ENCODE measurements around the gene VPS51. TPM values are rescaled to one million over a fixed set of nuclear protein-coding genes. Genes with fewer than 3 reads are reported as not detected.
A peak's percentile ranks its signal among the peaks of the same experiment; 100 is the strongest.

The VPS51 gene
- polyA plus RNA-seq, 3 donors, result 37.2 to 77.3 (median 39.4) TPM

- peaks cover 29% of the 10 kb centered on the region for H3K4me1 Mint-ChIP-seq
- peaks cover 38% of the 10 kb centered on the region for H3K79me2 ChIP-seq (ENCODE audit: insufficient read depth, low read length)
- peaks cover 49 to 70% of the 10 kb centered on the region in 2 donors for H3K36me3 Mint-ChIP-seq
- peaks cover 59 to 64% of the 10 kb centered on the region in 2 donors for H3K36me3 ChIP-seq (replicated peaks in 1 of 2; ENCODE audit: control insufficient read depth in 1 of 2, insufficient read depth in 2 of 2, low read length in 2 of 2)
- H3K4me3 ChIP-seq (replicated peaks in 1 of 3; ENCODE audit: low read depth in 2 of 3, low read length in 3 of 3), result no peak overlapping the region
- H3K27me3 Mint-ChIP-seq (ENCODE audit: low read depth in 3 of 3), result peaks cover 0 to 2% (median 2%) of the 10 kb centered on the region in 3 donors
- TF ChIP-seq CTCF (IDR thresholded peaks at IDR 0.05), result no peak
- DNase-seq, result no peak
- H2AFZ ChIP-seq (ENCODE audit: insufficient read depth, low read depth, low read length, poor library complexity, severe bottlenecking), result no peak overlapping the region
- H3K4me2 ChIP-seq (replicated peaks; ENCODE audit: extremely low read depth, low read length, poor library complexity, severe bottlenecking), result no peak overlapping the region
- peaks cover 30 to 31% of the 10 kb centered on the region in 2 donors for H3K4me1 ChIP-seq (ENCODE audit: control insufficient read depth in 1 of 2, insufficient read depth in 2 of 2, low read length in 2 of 2)
- WGBS (ENCODE audit: insufficient coverage), result no CpG with 5 or more reads among the region's 3 CpGs
- intact Hi-C loops (cut with micrococcal nuclease), result no loop called here
- H3K27ac ChIP-seq (ENCODE audit: low read depth in 1 of 2, low read length in 2 of 2), result no peak overlapping the region
- H3K9me3 Mint-ChIP-seq, result no peaks in the 10 kb centered on the region
- H3K27me3 ChIP-seq (ENCODE audit: control insufficient read depth in 2 of 2, insufficient read depth in 2 of 2, low read length in 2 of 2), result no peaks in the 10 kb centered on the region
- peaks cover 52% of the 10 kb centered on the region for H4K20me1 ChIP-seq (ENCODE audit: insufficient read depth, low read length)
- H3K9me3 ChIP-seq (replicated peaks in 1 of 2; ENCODE audit: control insufficient read depth in 1 of 2, insufficient read depth in 1 of 2, low read length in 2 of 2), result no peaks in the 10 kb centered on the region
- H3K9ac ChIP-seq (ENCODE audit: insufficient read depth, low read length, poor library complexity, severe bottlenecking), result no peak overlapping the region
- peak overlapping the region in 1 of 7 donors; percentile 32 for H3K27ac Mint-ChIP-seq
- no peak overlapping the region for H3K4me3 Mint-ChIP-seq
These were observed 35.4 kb downstream of the VPS51 start for GRCh38 chr11:65131417-65131776.

- peaks cover 45 to 70% of the 10 kb centered on the region in 2 donors for H3K36me3 Mint-ChIP-seq
- peaks cover 29% of the 10 kb centered on the region for H3K4me1 Mint-ChIP-seq
- H3K79me2 ChIP-seq (ENCODE audit: insufficient read depth, low read length), result peaks cover 38% of the 10 kb centered on the region
- no peaks in the 10 kb centered on the region for H3K9me3 ChIP-seq (replicated peaks in 1 of 2; ENCODE audit: control insufficient read depth in 1 of 2, insufficient read depth in 1 of 2, low read length in 2 of 2)
- TF ChIP-seq CTCF (IDR thresholded peaks at IDR 0.05), result no peak
- no peak overlapping the region for H3K4me3 Mint-ChIP-seq
- 100% methylated on average over 3 of the region's 6 CpGs for WGBS (ENCODE audit: insufficient coverage)
- intact Hi-C loops (cut with micrococcal nuclease), result no loop called here
- H3K27me3 ChIP-seq (ENCODE audit: control insufficient read depth in 2 of 2, insufficient read depth in 2 of 2, low read length in 2 of 2), result no peaks in the 10 kb centered on the region
- H3K27ac Mint-ChIP-seq, result peak overlapping the region in 2 of 7 donors; percentile 72 to 78
- H3K27me3 Mint-ChIP-seq (ENCODE audit: low read depth in 3 of 3), result peaks cover 0 to 2% (median 2%) of the 10 kb centered on the region in 3 donors
- H3K4me2 ChIP-seq (replicated peaks; ENCODE audit: extremely low read depth, low read length, poor library complexity, severe bottlenecking), result no peak overlapping the region
- H3K9ac ChIP-seq (ENCODE audit: insufficient read depth, low read length, poor library complexity, severe bottlenecking), result no peak overlapping the region
- peaks cover 54 to 59% of the 10 kb centered on the region in 2 donors for H3K36me3 ChIP-seq (replicated peaks in 1 of 2; ENCODE audit: control insufficient read depth in 1 of 2, insufficient read depth in 2 of 2, low read length in 2 of 2)
- H2AFZ ChIP-seq (ENCODE audit: insufficient read depth, low read depth, low read length, poor library complexity, severe bottlenecking), result no peak overlapping the region
- no peaks in the 10 kb centered on the region for H3K9me3 Mint-ChIP-seq
- DNase-seq, result no peak
- H3K4me1 ChIP-seq (ENCODE audit: control insufficient read depth in 1 of 2, insufficient read depth in 2 of 2, low read length in 2 of 2), result peaks cover 30 to 31% of the 10 kb centered on the region in 2 donors
- H4K20me1 ChIP-seq (ENCODE audit: insufficient read depth, low read length), result peaks cover 48% of the 10 kb centered on the region
- H3K27ac ChIP-seq (ENCODE audit: low read depth in 1 of 2, low read length in 2 of 2), result peak overlapping the region in 1 of 2 donors; percentile 100
- H3K4me3 ChIP-seq (replicated peaks in 1 of 3; ENCODE audit: low read depth in 2 of 3, low read length in 3 of 3), result no peak overlapping the region
These were observed 35.9 kb downstream of the VPS51 start for GRCh38 chr11:65131895-65132237.
